ENCODE data around the gene NUPR1.
"Not testable (repeated sequence)": the region's sequence is repeated elsewhere in the genome, so short reads cannot be mapped to it uniquely, and the experiment has no call there.

Gene NUPR1

DNA sequence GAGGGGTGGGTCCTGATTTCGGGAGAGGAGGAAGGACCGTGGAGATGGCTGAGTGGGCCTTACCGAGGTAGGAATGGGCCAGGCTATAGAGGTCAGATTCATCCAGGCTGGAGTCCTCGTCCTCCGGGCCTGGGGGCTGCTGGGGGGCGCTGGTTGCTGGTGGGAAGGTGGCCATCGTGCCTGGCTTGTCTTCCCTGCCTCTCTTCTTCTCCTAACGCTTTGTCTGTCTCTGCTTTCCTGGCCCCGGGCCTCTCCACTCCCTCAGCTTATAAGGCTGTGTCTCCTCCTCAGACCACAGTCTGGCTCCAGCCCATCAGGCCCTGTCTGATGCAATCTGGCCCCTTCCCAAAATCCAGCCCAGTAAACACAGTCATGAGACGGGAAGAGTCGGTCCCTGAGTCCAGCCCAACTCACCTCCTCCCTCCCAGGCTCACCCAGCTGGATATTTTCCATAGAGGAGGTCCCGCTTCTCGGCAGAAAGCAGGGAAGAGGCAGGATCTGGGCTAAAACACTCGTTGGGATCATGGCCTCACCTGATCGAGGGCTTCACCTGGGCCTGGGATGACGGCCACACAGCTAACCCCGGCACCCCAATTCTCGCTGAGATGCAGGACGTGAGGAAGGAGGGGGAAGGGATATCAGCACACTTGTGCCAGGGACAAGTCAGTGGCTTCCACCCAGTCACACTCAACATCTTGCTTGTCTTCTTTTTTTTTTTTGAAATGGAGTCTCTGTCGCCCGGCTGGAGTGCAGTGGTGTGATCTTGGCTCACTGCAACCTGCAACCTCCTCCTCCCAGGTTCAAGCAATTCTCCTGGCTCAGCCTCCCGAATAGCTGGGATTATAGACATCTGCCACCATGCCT lies at the start of gene NUPR1:
TSS of gene NUPR1 (minus strand) at position 242 of the 864 bp plus-strand sequence. CDS start at position 175, 67 bp downstream.
- no peak for DNase-seq

GRCh38 chr16:28587386-28587785 lies 48.6 kb upstream of the NUPR1 start:
- DNase-seq: no peak

GRCh38 chr16:28586466-28586865 lies 47.7 kb upstream of the NUPR1 start:
- DNase-seq: no peak

- no peak for DNase-seq
Measured at GRCh38 chr16:28585674-28586073, 46.9 kb upstream of the NUPR1 start.

DNA sequence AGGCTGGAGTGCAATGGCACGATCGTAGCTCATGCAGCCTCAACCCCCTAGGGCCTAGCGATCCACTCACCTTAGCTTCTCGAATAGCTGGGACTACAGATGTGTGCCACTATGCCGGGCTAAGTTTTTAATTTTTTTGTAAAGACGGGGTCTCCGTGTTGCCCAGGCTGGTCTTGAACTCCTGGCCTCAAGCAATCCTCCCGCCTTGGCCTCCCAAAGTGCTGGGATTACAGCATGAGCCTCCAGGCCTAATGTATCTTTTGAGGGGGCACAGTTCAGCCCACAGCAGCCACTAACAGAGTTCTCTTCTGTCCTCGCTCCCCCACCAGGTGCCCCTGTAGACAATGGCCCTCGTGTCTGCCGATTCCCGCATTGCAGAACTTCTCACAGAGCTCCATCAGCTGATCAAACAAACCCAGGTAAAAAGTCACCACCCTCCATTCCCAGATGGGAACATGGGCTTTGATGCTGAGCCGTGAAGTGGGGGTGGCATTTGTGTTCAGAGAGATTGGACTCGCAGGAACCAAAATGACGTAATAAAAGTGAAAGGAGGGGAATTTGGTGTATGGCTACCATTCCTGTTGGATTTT lies 42.0 kb upstream of the NUPR1 start:
- DNase-seq: no peak

DNA sequence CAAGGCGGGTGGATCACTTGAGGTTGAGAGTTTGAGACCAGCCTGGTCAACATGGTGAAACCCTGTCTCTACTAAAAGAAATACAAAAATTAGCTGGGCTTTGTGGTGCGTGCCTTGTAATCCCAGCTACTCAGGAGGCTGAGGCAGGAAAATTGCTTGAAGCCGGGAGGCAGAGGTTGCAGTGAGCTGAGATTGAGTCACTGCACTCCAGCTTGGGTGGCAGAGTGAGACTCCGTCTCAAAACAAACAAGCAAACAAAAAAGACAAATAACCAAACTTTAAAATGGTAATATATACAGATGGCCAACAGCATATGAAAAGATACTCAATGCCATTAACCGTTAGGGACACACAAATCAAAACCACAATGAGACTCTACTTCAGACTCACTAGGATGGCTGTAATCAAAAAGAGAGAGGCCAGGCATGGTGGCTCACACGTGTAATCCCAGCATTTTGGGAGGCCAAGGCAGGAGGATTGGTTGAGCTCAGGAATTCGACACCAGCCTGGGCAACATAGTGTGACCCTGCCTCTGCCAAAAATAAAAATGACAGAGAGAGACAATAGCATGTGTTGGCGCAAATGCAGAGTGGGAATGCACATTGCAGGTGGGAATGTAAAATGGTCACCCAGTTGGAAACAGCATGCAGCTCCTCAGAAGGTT lies 36.8 kb upstream of the NUPR1 start:
- no peak for DNase-seq

DNA sequence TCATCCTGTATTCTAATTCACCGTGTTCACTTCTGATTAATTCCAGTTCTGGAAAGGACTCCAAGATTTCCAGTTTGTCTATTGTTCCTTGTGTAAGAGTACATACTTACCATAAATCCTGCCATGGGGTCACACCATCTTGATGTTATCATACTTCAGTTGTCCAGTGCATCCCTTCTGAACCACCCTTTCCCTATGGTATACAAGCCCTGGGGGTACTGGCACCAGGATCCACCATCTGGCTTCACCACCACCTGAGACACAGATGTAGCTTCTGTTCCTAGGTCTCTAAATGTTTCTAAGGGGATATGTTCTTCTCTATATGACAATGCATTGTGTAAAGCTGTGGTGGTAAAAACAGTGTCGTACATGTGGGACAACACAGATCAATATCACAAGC lies 36.2 kb upstream of the NUPR1 start:
- no peak for DNase-seq

- DNase-seq: no peak
Measured at GRCh38 chr16:28573738-28574718, 35.3 kb upstream of the NUPR1 start.

GRCh38 chr16:28572696-28573510 lies 34.1 kb upstream of the NUPR1 start:
- no peak for DNase-seq

- no peak for DNase-seq
Measured at GRCh38 chr16:28569968-28570752, 31.4 kb upstream of the NUPR1 start.

- no peak for DNase-seq
Measured at GRCh38 chr16:28569021-28569420, 30.2 kb upstream of the NUPR1 start.

- DNase-seq: no peak
Measured at GRCh38 chr16:28567292-28567691, 28.5 kb upstream of the NUPR1 start.

GRCh38 chr16:28566233-28566925 lies 27.6 kb upstream of the NUPR1 start:
- not testable (repeated sequence) for DNase-seq

DNA sequence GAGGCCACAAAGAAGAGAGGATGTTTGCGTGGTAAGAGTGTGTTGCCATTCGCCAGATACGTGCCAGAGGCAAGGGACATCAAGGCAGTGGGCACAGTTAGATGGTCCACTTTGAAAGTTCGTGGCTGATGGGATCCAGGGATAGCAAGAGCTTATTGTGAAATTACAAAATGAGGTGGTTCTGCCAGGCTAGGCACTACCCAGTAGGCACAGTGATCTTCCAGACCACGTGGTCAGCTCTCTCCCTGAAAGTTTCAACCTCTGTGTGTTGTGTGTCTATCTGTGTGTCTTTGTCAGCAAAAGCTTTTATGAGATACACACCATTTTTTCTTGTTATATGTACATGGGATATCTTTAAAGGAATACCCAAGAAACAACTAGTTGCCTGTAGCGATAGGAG lies 24.4 kb upstream of the NUPR1 start:
- no peak for DNase-seq

DNA sequence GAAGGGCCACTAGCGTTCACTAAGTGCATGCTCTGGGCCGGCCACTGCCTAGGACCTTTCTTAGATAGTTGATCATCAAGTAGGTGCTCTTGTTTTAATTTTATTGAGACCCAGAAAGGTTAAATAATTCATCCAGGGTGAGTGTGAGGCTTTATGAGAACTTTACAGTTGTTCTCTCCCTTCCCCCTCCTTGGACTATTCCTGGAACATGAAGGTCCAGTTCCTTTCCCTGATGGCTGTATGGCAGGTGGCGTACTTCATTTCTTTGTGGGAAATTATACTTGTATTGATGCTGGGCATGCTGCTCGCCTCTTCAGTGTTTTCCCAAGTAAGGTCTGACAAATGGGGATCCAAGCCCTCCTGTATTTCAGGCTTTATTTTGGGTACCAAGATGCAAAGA lies 23.4 kb upstream of the NUPR1 start:
- no peak for DNase-seq

- no peak for DNase-seq
Measured at GRCh38 chr16:28561557-28562187, 22.9 kb upstream of the NUPR1 start.

DNA sequence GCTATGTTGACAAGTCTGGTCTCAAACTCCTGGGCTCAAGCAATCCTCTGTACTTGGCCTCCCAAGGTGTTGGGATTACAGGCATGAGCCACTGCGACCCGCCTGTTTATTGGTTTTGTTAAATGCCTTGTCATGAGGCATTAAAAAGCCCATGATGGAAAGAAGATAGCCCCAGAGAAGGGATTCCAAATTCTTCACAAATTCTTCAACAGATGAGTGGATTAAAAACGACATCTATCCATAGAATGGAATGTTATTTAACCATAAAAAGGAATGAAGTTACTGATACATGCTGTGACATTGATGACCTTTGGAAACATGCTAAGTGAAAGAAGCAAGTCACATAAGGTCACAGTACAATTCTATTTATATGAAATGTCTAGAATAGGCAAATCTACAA lies 19.7 kb upstream of the NUPR1 start:
- DNase-seq: no peak

DNA sequence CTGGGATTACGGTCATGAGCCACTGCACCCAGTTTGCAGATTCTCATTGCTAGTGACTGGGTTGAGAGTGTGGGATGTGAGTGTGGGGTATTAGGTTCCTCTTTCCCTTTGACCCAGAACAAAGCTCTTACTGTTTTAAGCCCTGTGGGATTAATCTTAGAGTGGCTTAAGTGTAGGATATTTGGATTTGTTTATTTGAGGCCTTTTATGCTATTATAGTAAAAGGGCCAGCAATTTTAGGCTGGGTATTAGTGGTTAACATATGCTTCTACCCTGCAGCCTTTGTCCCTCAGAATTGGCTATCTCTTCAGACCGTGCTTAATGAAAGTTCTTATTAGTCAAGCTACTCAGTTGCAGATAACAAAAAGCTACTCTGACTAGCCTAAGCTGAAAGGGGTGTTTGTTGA lies 18.1 kb upstream of the NUPR1 start:
- no peak for DNase-seq

- no peak for DNase-seq
Measured at GRCh38 chr16:28555561-28555960, 16.8 kb upstream of the NUPR1 start.

Data from KG1 (cell line).